ENCODE measurements around the gene CASK.
"Not testable (repeated sequence)": the region's sequence is repeated elsewhere in the genome, so short reads cannot be mapped to it uniquely, and the experiment has no call there.

The CASK gene

DNA sequence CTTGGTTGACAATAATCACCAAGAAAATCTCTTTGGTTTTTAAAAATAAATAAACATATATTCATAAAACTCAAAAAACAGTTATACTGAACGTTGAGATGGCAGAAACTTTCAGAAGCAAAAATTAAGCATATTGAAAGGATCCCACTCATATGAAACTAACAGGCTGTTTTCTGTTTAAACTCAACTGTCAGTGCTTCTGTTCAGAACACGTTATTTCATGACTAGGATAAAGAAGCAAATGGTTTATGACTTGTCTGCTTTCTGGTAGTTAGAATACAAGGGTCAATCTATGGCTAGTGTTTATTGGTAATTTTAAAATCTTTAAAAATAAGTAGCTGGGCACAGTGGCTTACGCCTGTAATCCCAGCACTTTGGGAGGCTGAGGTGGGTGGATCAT lies 195.2 kb downstream of the CASK start:
- H3K36me3 ChIP-seq (ENCODE audit: control insufficient read depth in 1 of 2, insufficient read depth in 2 of 2, low read length in 2 of 2): no peaks in the 10 kb centered on the region
- no peaks in the 10 kb centered on the region for H3K27me3 ChIP-seq (ENCODE audit: low read depth, low read length)
- no peak overlapping the region for H3K27ac ChIP-seq (ENCODE audit: low read length)
- no peak overlapping the region for H3K4me3 ChIP-seq (ENCODE audit: low read depth in 1 of 2, low read length in 2 of 2)
- no peaks in the 10 kb centered on the region for H3K9me3 ChIP-seq (ENCODE audit: control insufficient read depth in 1 of 2, low read length in 2 of 2)
- H3K4me1 ChIP-seq (ENCODE audit: control insufficient read depth in 1 of 2, insufficient read depth in 2 of 2, low read length in 2 of 2): no peaks in the 10 kb centered on the region

GRCh38 chrX:41723826-41724225 lies 199.5 kb downstream of the CASK start, which contains the start of gene GPR82:
GPR82 (plus strand) TSS chrX:41724181; CDS start chrX:41727027, 2,846 bp downstream.
- no peaks in the 10 kb centered on the region for H3K36me3 ChIP-seq (ENCODE audit: control insufficient read depth in 1 of 2, insufficient read depth in 2 of 2, low read length in 2 of 2)
- no peak within 1 kb of the TSS for H3K27ac ChIP-seq (ENCODE audit: low read length)
- no peaks in the 10 kb centered on the region for H3K9me3 ChIP-seq (ENCODE audit: control insufficient read depth in 1 of 2, low read length in 2 of 2)
- H3K4me1 ChIP-seq (ENCODE audit: control insufficient read depth in 1 of 2, insufficient read depth in 2 of 2, low read length in 2 of 2): no peaks in the 10 kb centered on the region
- no peak within 1 kb of the TSS for H3K4me3 ChIP-seq (ENCODE audit: low read depth in 1 of 2, low read length in 2 of 2)
- H3K27me3 ChIP-seq (ENCODE audit: low read depth, low read length): no peaks in the 10 kb centered on the region

GRCh38 chrX:41722816-41723618 lies 200.3 kb downstream of the CASK start:
- H3K4me1 ChIP-seq (ENCODE audit: control insufficient read depth in 1 of 2, insufficient read depth in 2 of 2, low read length in 2 of 2): no peaks in the 10 kb centered on the region
- no peaks in the 10 kb centered on the region for H3K27me3 ChIP-seq (ENCODE audit: low read depth, low read length)
- H3K9me3 ChIP-seq (ENCODE audit: control insufficient read depth in 1 of 2, low read length in 2 of 2): no peaks in the 10 kb centered on the region
- H3K4me3 ChIP-seq (ENCODE audit: low read depth in 1 of 2, low read length in 2 of 2): no peak overlapping the region
- H3K27ac ChIP-seq (ENCODE audit: low read length): no peak overlapping the region
- no peaks in the 10 kb centered on the region for H3K36me3 ChIP-seq (ENCODE audit: control insufficient read depth in 1 of 2, insufficient read depth in 2 of 2, low read length in 2 of 2)

GRCh38 chrX:41722214-41722613 lies 201.1 kb downstream of the CASK start:
- Histone ChIP-seq H3K9me3 (ENCODE audit: control insufficient read depth in 1 of 2, low read length in 2 of 2) (no peaks in the 10 kb centered on the region), H3K4me1 (ENCODE audit: control insufficient read depth in 1 of 2, insufficient read depth in 2 of 2, low read length in 2 of 2) (no peaks in the 10 kb centered on the region), H3K27ac (ENCODE audit: low read length) (no peak overlapping the region), H3K4me3 (ENCODE audit: low read depth in 1 of 2, low read length in 2 of 2) (no peak overlapping the region), H3K27me3 (ENCODE audit: low read depth, low read length) (no peaks in the 10 kb centered on the region), H3K36me3 (ENCODE audit: control insufficient read depth in 1 of 2, insufficient read depth in 2 of 2, low read length in 2 of 2) (no peaks in the 10 kb centered on the region)

DNA sequence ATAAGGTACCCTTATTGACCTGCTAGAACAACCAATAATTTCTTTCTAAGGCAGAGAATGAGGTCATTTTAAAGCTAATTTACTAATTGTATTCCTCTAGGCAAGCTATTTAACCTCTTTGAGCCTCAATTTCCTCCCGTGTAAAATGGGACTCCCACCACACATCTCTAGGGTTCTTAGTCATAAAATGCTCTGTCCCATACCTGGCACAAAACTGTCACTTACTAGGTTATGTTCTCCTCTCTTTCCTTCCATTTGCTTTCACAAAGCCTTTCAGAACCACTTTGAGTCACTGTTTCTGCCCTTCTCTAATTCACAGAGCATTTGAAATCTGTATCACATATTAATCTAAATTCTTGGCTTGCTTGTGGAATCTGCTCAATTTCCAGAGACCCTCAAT lies 201.8 kb downstream of the CASK start:
- Histone ChIP-seq H3K36me3 (ENCODE audit: control insufficient read depth in 1 of 2, insufficient read depth in 2 of 2, low read length in 2 of 2) (no peaks in the 10 kb centered on the region), H3K9me3 (ENCODE audit: control insufficient read depth in 1 of 2, low read length in 2 of 2) (no peaks in the 10 kb centered on the region), H3K27ac (ENCODE audit: low read length) (no peak overlapping the region), H3K27me3 (ENCODE audit: low read depth, low read length) (no peaks in the 10 kb centered on the region), H3K4me3 (ENCODE audit: low read depth in 1 of 2, low read length in 2 of 2) (no peak overlapping the region), H3K4me1 (ENCODE audit: control insufficient read depth in 1 of 2, insufficient read depth in 2 of 2, low read length in 2 of 2) (no peaks in the 10 kb centered on the region)

DNA sequence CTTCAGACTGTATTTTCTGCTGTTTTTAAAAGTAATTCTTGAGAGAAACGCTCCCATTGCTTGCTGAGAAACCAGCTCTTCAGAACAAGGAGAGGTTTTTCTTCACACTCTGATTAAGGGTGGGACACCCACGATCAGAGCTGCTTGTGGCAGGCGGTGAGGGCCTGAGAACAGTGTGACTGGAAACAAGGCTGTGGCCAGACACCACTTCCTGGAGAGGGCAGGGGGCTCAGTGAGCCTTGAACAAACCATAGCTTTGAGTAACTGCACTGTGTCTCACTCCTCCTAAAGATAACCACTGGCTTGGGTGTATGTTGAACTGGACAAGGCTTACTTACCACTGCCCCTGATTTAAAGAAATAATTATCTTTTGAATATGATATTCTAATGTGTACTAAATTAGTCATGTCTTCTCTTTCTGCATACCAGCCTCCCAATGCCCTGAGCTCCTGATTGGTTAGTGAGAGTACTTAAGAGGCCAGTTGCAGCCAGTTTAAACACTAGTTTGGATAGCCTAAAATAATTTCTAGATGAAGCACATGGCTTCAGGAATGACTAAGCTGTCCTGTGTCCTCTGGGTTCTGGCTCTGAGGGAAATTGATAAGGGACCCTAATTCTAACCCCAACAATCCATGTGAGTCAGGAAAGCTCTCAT lies 203.1 kb downstream of the CASK start:
- no peak overlapping the region for H3K27ac ChIP-seq (ENCODE audit: low read length)

DNA sequence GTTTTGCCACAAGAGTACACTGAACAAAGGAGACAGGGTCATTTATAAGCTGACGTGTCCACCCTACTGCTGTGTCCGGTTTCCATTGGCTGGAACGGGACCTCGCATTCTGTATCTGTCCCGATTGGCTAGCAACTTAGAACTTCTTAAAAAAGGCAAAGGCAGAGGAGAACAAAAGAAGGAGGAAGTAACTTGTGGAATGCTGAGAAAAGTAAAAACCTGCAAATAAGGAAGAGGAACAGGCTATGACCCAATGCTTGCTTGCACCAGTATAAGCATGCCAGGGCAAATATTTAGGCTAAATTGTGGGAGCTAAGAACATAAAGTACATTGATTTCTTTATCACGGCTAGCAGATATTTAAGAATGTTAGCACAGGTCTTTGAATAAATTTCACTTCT lies 203.7 kb downstream of the CASK start:
- H3K9me3 ChIP-seq (ENCODE audit: control insufficient read depth in 1 of 2, low read length in 2 of 2); H3K4me3 ChIP-seq (ENCODE audit: low read depth in 1 of 2, low read length in 2 of 2); H3K27ac ChIP-seq (ENCODE audit: low read length): not testable (repeated sequence)

More for the DNA sequence above, 203.1 kb downstream of the CASK start:
- no peak overlapping the region for H3K4me3 ChIP-seq (ENCODE audit: low read depth in 1 of 2, low read length in 2 of 2)
- H3K9me3 ChIP-seq (ENCODE audit: control insufficient read depth in 1 of 2, low read length in 2 of 2): no peaks in the 10 kb centered on the region
- no peaks in the 10 kb centered on the region for H3K27me3 ChIP-seq (ENCODE audit: low read depth, low read length)
- H3K4me1 ChIP-seq (ENCODE audit: control insufficient read depth in 1 of 2, insufficient read depth in 2 of 2, low read length in 2 of 2): no peaks in the 10 kb centered on the region
- H3K36me3 ChIP-seq (ENCODE audit: control insufficient read depth in 1 of 2, insufficient read depth in 2 of 2, low read length in 2 of 2): no peaks in the 10 kb centered on the region

GRCh38 chrX:41718481-41719235 lies 204.7 kb downstream of the CASK start:
- no peak overlapping the region for H3K27ac ChIP-seq (ENCODE audit: low read length)
- H3K4me3 ChIP-seq (ENCODE audit: low read depth in 1 of 2, low read length in 2 of 2): no peak overlapping the region
- no peaks in the 10 kb centered on the region for H3K4me1 ChIP-seq (ENCODE audit: control insufficient read depth in 1 of 2, insufficient read depth in 2 of 2, low read length in 2 of 2)
- H3K36me3 ChIP-seq (ENCODE audit: control insufficient read depth in 1 of 2, insufficient read depth in 2 of 2, low read length in 2 of 2): no peaks in the 10 kb centered on the region
- H3K9me3 ChIP-seq (ENCODE audit: control insufficient read depth in 1 of 2, low read length in 2 of 2): no peaks in the 10 kb centered on the region
- H3K27me3 ChIP-seq (ENCODE audit: low read depth, low read length): no peaks in the 10 kb centered on the region

More for the DNA sequence above, 203.7 kb downstream of the CASK start:
- H3K36me3 ChIP-seq (ENCODE audit: control insufficient read depth in 1 of 2, insufficient read depth in 2 of 2, low read length in 2 of 2); H3K4me1 ChIP-seq (ENCODE audit: control insufficient read depth in 1 of 2, insufficient read depth in 2 of 2, low read length in 2 of 2); H3K27me3 ChIP-seq (ENCODE audit: low read depth, low read length): not testable (repeated sequence)

- no peak overlapping the region for H3K27ac ChIP-seq (ENCODE audit: low read length)
- no peaks in the 10 kb centered on the region for H3K9me3 ChIP-seq (ENCODE audit: control insufficient read depth in 1 of 2, low read length in 2 of 2)
- no peaks in the 10 kb centered on the region for H3K4me1 ChIP-seq (ENCODE audit: control insufficient read depth in 1 of 2, insufficient read depth in 2 of 2, low read length in 2 of 2)
- no peaks in the 10 kb centered on the region for H3K27me3 ChIP-seq (ENCODE audit: low read depth, low read length)
- H3K36me3 ChIP-seq (ENCODE audit: control insufficient read depth in 1 of 2, insufficient read depth in 2 of 2, low read length in 2 of 2): no peaks in the 10 kb centered on the region
- no peak overlapping the region for H3K4me3 ChIP-seq (ENCODE audit: low read depth in 1 of 2, low read length in 2 of 2)
Measured at GRCh38 chrX:41716767-41717473, 206.4 kb downstream of the CASK start.

DNA sequence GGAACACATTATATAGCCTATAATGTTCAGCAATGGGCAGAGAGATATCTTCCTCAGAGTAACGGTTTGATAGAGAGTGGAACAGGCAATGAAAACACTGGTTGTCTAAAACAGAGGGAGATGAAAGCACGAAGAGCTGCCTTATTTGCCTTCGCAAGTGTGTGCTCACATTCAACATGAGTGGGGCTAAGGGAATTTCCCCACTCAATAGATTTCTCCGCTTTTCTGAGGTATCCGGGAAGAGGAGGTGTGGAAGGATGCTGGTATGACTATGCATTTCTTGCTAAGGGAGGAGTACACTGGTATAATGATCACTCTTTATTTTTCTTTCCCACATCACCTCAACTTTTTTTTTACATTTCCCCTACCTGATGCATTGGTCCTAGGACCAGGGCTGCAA lies 207.1 kb downstream of the CASK start:
- no peak overlapping the region for H3K27ac ChIP-seq (ENCODE audit: low read length)

More for the DNA sequence above, 207.1 kb downstream of the CASK start:
- Histone ChIP-seq H3K9me3 (ENCODE audit: control insufficient read depth in 1 of 2, low read length in 2 of 2) (no peaks in the 10 kb centered on the region), H3K36me3 (ENCODE audit: control insufficient read depth in 1 of 2, insufficient read depth in 2 of 2, low read length in 2 of 2) (no peaks in the 10 kb centered on the region), H3K27me3 (ENCODE audit: low read depth, low read length) (no peaks in the 10 kb centered on the region), H3K4me3 (ENCODE audit: low read depth in 1 of 2, low read length in 2 of 2) (no peak overlapping the region), H3K4me1 (ENCODE audit: control insufficient read depth in 1 of 2, insufficient read depth in 2 of 2, low read length in 2 of 2) (no peaks in the 10 kb centered on the region)

All from muscle layer of duodenum (tissue), 2 donors.